Kidney (tissue), 14 donors: ENCODE measurements around the gene TNRC6A. TPM values are rescaled to one million over a fixed set of nuclear protein-coding genes. Genes with fewer than 3 reads are reported as not detected.

Experiments
- DNase-seq, 5 donors: peaks; one replicate each; pipeline ENCODE4 v3.0.0-alpha.2; 2013 to 2020
- FAIRE-seq: peaks from 2 replicates; lab custom pipeline; 2012; peaks lifted over from hg19 to GRCh38; lab: Jason Lieb, UNC
- H3K27ac ChIP-seq, 2 donors: one replicate each; pipeline ENCODE4 v1.7.0; 2013; ENCODE audit warnings: low read depth in 2 of 2, low read length in 2 of 2, inconsistent platforms in 1 of 2
- H3K27me3 ChIP-seq: one replicate; pipeline ENCODE4 v1.7.1; 2013; ENCODE audit warnings: low read length, inconsistent platforms; ENCODE audit not compliant: control insufficient read depth, insufficient read depth
- H3K36me3 ChIP-seq, 3 donors: one replicate each; pipeline versions ENCODE4 v1.7.0 to v1.7.1; 2013; ENCODE audit warnings: low read length in 3 of 3, control low read depth in 1 of 3, inconsistent platforms in 1 of 3; ENCODE audit not compliant: insufficient read depth in 3 of 3, control insufficient read depth in 2 of 3
- H3K4me1 ChIP-seq, 3 donors: one replicate each; pipeline versions ENCODE4 v1.7.0 to v1.7.1; 2013; ENCODE audit warnings: low read length in 3 of 3, inconsistent platforms in 1 of 3, low read depth in 1 of 3; ENCODE audit not compliant: control insufficient read depth in 2 of 3, insufficient read depth in 2 of 3
- H3K4me3 ChIP-seq, 3 donors: one replicate each; pipeline versions ENCODE4 v1.7.0 to v1.8.1; 2013; ENCODE audit warnings: low read length in 3 of 3, control low read depth in 1 of 3, inconsistent platforms in 1 of 3
- H3K9ac ChIP-seq, 3 donors: one replicate each; pipeline versions ENCODE4 v1.7.0 to v1.7.1; 2013; ENCODE audit warnings: low read length in 3 of 3, control low read depth in 1 of 3, inconsistent platforms in 1 of 3
- H3K9me3 ChIP-seq, 3 donors: one replicate each; pipeline versions ENCODE4 v1.7.0 to v1.7.1; 2013; ENCODE audit warnings: low read length in 3 of 3, control low read depth in 1 of 3, inconsistent platforms in 1 of 3; ENCODE audit not compliant: control insufficient read depth in 2 of 3, insufficient read depth in 1 of 3
- intact Hi-C: fragments of 100-400 bp; cut with DNase I; formaldehyde crosslinking; loops from one replicate; pipeline ENCODE4 v1.11.1; 2022
- polyA plus RNA-seq: library from polyadenylated mRNA; stranded (reverse); fragments of 350-450 nt; fragmentation: Illumina TruSeq; extraction: RNeasy Lipid Tissue Mini Kit (QIAGEN cat#74804); gene quantifications from one replicate; pipeline ENCODE4 v1.2.3, GENCODE V29; 2014; ENCODE audit warnings: low read depth, low replicate concordance; ENCODE audit not compliant: insufficient read depth
- total RNA-seq: library from RNA; stranded (reverse); fragmentation: NEBNext Ultra II Directional; extraction: Animal tissue kit (Norgen Biotek cat#: 25700); gene quantifications from one replicate; pipeline ENCODE4 v1.2.1, GENCODE V29; 2021
- TF ChIP-seq, protein P1 (sequence below): IDR thresholded peaks from 3 replicates; pipeline ENCODE4 v1.5.1; 2012; ENCODE audit warnings: mild to moderate bottlenecking, moderate library complexity, borderline replicate concordance; ENCODE audit not compliant: insufficient read depth; ENCODE audit errors: extremely low read depth
- donor health status: control.
- donor health status: control.
- donor health status: control.
- donor health status: control.
- donor health status: control.
- donor health status: DM: yes; HTN: yes; CAD: no.
- donor health status: Normal renal cell carcinoma (clear cell type).

The TNRC6A gene
- total and polyA plus RNA-seq, 2 donors from 2014 or later = 8.0 to 61.9 TPM

DNA sequence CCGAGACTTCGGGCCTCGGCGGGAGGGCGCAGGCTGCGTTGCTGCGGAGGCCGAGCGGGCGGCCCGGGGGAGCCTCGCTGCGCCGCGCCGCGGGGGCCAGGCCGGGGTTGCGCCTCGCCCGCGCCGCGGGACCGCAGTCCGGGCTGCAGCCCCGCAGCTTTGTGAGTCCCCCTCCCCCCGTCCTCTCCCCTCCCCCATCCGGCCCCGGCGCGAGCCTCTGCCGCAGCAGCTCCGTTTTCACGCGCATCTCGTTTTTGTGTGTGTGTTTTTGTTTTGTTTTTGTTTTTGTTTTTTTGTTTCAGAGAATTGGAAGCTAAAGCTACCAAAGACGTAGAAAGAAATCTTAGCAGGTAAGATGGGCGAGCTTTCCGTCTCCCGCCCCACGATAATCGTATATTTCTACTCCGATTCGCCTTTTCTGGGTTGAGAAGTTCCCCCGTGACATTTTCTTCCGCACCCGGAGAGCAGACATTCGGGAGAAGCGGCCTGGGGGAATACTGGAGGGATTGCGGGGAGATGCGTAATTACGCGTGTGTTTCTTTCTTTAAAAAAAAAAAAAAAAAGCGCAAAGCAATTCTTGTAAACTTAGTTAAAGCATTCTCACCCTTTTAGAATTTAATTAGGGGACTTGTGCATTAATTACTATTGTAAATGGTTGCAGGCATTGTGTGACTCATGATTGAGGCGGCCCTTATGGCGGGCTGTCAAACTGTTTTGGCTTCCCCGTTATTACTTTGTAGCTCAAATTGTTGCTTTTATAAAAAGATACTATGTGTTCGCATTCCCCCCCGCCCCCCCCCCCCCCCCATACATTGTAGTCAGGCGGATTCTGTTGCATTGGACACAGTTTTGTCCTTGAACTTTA is 732 bp downstream of the TNRC6A start:
- H3K9me3 ChIP-seq = no peaks in the 10 kb centered on the region
- peak overlapping the region; percentile 79 to 97 for H3K27ac ChIP-seq
- TF ChIP-seq, protein P1, sequence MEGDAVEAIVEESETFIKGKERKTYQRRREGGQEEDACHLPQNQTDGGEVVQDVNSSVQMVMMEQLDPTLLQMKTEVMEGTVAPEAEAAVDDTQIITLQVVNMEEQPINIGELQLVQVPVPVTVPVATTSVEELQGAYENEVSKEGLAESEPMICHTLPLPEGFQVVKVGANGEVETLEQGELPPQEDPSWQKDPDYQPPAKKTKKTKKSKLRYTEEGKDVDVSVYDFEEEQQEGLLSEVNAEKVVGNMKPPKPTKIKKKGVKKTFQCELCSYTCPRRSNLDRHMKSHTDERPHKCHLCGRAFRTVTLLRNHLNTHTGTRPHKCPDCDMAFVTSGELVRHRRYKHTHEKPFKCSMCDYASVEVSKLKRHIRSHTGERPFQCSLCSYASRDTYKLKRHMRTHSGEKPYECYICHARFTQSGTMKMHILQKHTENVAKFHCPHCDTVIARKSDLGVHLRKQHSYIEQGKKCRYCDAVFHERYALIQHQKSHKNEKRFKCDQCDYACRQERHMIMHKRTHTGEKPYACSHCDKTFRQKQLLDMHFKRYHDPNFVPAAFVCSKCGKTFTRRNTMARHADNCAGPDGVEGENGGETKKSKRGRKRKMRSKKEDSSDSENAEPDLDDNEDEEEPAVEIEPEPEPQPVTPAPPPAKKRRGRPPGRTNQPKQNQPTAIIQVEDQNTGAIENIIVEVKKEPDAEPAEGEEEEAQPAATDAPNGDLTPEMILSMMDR = no peak
- peak overlapping the region; percentile 72 to 96 (median 80) for H3K9ac ChIP-seq
- H3K36me3 ChIP-seq = no peaks in the 10 kb centered on the region
- H3K27me3 ChIP-seq = no peaks in the 10 kb centered on the region
- DNase-seq (peak in 4 of 5 donors; percentile 46 to 71 (median 51)), FAIRE-seq (no peak)
- peaks cover 3 to 20% (median 11%) of the 10 kb centered on the region in 3 donors for H3K4me1 ChIP-seq
- intact Hi-C loops = no loop called here
- H3K4me3 ChIP-seq = peak overlapping the region; percentile 84 to 97 (median 89)

DNA sequence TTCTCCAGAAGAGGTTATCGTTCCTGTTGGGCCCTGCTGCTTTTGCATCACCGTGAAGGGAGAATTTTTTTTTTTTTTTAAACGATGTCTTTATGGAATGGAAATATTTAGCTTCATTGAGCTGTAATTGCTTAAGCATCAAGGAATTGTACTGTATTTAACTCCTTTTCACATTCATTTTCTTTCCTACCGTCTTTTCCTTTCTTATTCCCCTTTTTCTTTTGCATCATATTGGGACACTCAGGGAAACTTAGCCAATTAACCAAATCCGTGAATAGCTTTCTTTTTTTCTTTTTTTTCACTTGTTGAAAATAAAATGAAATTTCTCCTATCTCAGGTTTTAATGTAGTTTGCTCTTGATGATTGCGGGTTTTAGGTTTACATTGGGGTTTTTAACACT is 1.5 kb downstream of the TNRC6A start:
- FAIRE-seq (no peak), DNase-seq (no peak)
- Histone ChIP-seq H3K4me1 (peaks cover 3 to 23% (median 11%) of the 10 kb centered on the region in 3 donors), H3K36me3 (no peaks in the 10 kb centered on the region), H3K27ac (peak overlapping the region; percentile 60 to 97), H3K4me3 (peak overlapping the region; percentile 35 to 97 (median 89)), H3K27me3 (no peaks in the 10 kb centered on the region), H3K9ac (peak overlapping the region in 2 of 3 donors; percentile 5 to 60), H3K9me3 (no peaks in the 10 kb centered on the region)
- intact Hi-C loops = no loop called here
- TF ChIP-seq, protein P1 = no peak

DNA sequence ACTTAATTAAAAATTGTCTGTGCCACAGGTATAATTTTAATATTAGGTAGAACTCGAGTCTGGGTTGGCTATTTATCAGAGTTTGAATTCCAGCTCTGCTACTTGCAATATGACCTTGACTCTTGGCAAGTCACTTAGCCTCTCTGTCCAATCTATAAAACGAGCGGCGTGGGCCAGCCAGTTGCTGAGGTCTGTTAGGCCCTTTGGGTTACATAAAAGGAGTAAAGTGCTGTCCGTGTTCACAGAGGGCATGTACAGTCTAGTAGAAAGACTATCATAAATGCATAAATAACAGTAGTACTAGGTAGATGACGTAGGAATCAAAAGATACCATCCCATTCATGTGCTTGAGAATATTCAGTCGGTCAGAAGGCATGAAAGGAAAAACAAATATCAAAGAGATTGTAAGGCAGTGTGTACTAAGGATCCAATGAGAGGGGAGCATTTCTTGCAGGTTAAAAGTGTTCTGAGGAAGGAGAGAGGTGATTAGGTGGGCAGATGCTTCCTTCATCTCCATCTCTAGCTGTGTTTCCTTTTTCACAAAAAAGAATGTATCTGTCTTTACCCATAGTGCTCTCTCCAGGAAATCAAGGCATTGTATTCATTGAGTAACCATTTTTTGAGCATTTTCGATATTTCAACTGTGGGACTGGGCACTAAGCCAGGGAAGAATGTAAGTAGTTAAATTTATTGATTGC is 2.4 kb downstream of the TNRC6A start:
- peak overlapping the region; percentile 60 to 97 for H3K27ac ChIP-seq
- H3K27me3 ChIP-seq = no peaks in the 10 kb centered on the region
- intact Hi-C loops = no loop called here
- TF ChIP-seq, protein P1 = no peak
- no peaks in the 10 kb centered on the region for H3K36me3 ChIP-seq
- DNase-seq (peak in 2 of 5 donors; percentile 7 to 71), FAIRE-seq (no peak)
- H3K9me3 ChIP-seq = no peaks in the 10 kb centered on the region
- H3K9ac ChIP-seq = peak overlapping the region in 2 of 3 donors; percentile 29 to 60
- peak overlapping the region in 2 of 3 donors; percentile 89 to 97 for H3K4me3 ChIP-seq
- peaks cover 4 to 32% (median 13%) of the 10 kb centered on the region in 3 donors for H3K4me1 ChIP-seq
